ENCODE measurements around the gene WNT7B.

- TF ChIP-seq POLR2A (IDR thresholded peaks at IDR 0.05; ENCODE audit: low read length) (no peak), GATA1 (IDR thresholded peaks at IDR 0.05; ENCODE audit: low read depth, low read length) (no peak)
Observed at GRCh38 chr22:45937960-45938359, 39.0 kb downstream of the WNT7B start.
